A673 (cell line): ENCODE results near the gene BCL6. TPM values are rescaled to one million over a fixed set of nuclear protein-coding genes. Genes with fewer than 3 reads are reported as not detected.

ENCODE experiments used
- BruUV-seq: library from RNA; stranded (reverse); fragments of 400-500 nt; replicated peaks from 2 replicates; lab custom pipeline; 2021; lab: Mats Ljungman, UMichigan
- CTCF ChIA-PET: fragments of 300-600 bp; sonication (Branson Sonifier 250); formaldehyde crosslinking; loops from one replicate; lab custom pipeline; 2022; ENCODE audit warnings: antibody characterized with exemption; lab: Charles Lee
- POLR2A ChIA-PET: fragments of 300-600 bp; sonication (Branson Sonifier 250); formaldehyde crosslinking; loops from one replicate; lab custom pipeline; 2022; ENCODE audit warnings: antibody characterized with exemption; ENCODE audit not compliant: low non-redundant PET; lab: Charles Lee
- DNase-seq: peaks from one replicate; pipeline ENCODE4 v3.0.0-alpha.2; 2015; ENCODE audit warnings: low spot score
- H3K27ac ChIP-seq: fragments of 200-600 bp; sonication (generic); 2 replicates; pipeline ENCODE4 v1.5.1; 2016; ENCODE audit warnings: mixed run types, low read depth, mild to moderate bottlenecking, mixed read lengths, antibody characterized with exemption, low read length; ENCODE audit not compliant: poor library complexity, severe bottlenecking
- H3K27me3 ChIP-seq: fragments of 200-600 bp; sonication (generic); replicated peaks from 2 replicates; pipeline ENCODE4 v1.6.1; 2017; ENCODE audit warnings: mixed run types, low read depth, mild to moderate bottlenecking, mixed read lengths, antibody characterized with exemption, low read length; ENCODE audit not compliant: insufficient read depth, poor library complexity
- H3K36me3 ChIP-seq: fragments of 200-600 bp; sonication (generic); 2 replicates; pipeline ENCODE4 v1.6.1; 2016; ENCODE audit warnings: mixed run types, mild to moderate bottlenecking, mixed read lengths, antibody characterized with exemption, low read length; ENCODE audit not compliant: insufficient read depth, poor library complexity, severe bottlenecking
- H3K4me1 ChIP-seq: fragments of 200-600 bp; sonication (generic); 2 replicates; pipeline ENCODE4 v1.6.1; 2017; ENCODE audit warnings: mixed run types, mild to moderate bottlenecking, mixed read lengths, antibody characterized with exemption, low read length; ENCODE audit not compliant: insufficient read depth, poor library complexity, severe bottlenecking
- H3K4me3 ChIP-seq: fragments of 200-600 bp; sonication (generic); 2 replicates; pipeline ENCODE4 v1.5.1; 2016; ENCODE audit warnings: low read depth, mixed run types, mild to moderate bottlenecking, mixed read lengths, low read length; ENCODE audit not compliant: poor library complexity, severe bottlenecking
- H3K9me3 ChIP-seq: fragments of 200-600 bp; sonication (generic); 2 replicates; pipeline ENCODE4 v1.6.1; 2016; ENCODE audit warnings: mixed run types, low read depth, mild to moderate bottlenecking, mixed read lengths, antibody characterized with exemption, low read length; ENCODE audit not compliant: poor library complexity, severe bottlenecking
- CTCF ChIP-seq: fragments of 300-800, 200-600 bp; sonication (generic); conservative IDR thresholded peaks from 2 replicates; pipeline ENCODE4 v1.5.1; 2017; ENCODE audit warnings: low read depth, mild to moderate bottlenecking, antibody characterized with exemption, low read length, moderate library complexity, mixed read lengths
- EZH2 ChIP-seq: fragments of 200-600 bp; sonication (generic); IDR thresholded peaks from 2 replicates; pipeline ENCODE4 v1.6.1; 2017; ENCODE audit warnings: borderline replicate concordance, low read depth, mild to moderate bottlenecking, mixed read lengths, antibody characterized with exemption, low read length; ENCODE audit not compliant: poor library complexity, severe bottlenecking
- intact Hi-C: fragments of 100-400 bp; cut with micrococcal nuclease; formaldehyde crosslinking; loops from one replicate; pipeline ENCODE4 v1.10.0; 2022; ENCODE audit not compliant: unreplicated experiment
- total RNA-seq: library from RNA; stranded (reverse); gene quantifications from 2 replicates; pipeline ENCODE4 v1.2.3, GENCODE V29; 2021

BCL6 gene
- total RNA-seq, 1 experiment from 2014 or later = 30.3 TPM

- CTCF ChIA-PET = no interaction called here
- Histone ChIP-seq H3K4me3 (no peak overlapping the region), H3K27ac (no peak overlapping the region), H3K36me3 (peaks cover 94% of the 10 kb centered on the region), H3K4me1 (no peaks in the 10 kb centered on the region), H3K27me3 (no peaks in the 10 kb centered on the region), H3K9me3 (no peaks in the 10 kb centered on the region)
- intact Hi-C loops = no loop called here
- TF ChIP-seq CTCF (no peak), EZH2 (no peak)
- POLR2A ChIA-PET = no interaction called here
- no peak for DNase-seq
- no TSS peak for BruUV-seq
Measured at GRCh38 chr3:187726564-187726963, 18.7 kb downstream of the BCL6 start.

GRCh38 chr3:187725653-187726370 lies 19.5 kb downstream of the BCL6 start:
- Histone ChIP-seq H3K36me3 (peaks cover 92% of the 10 kb centered on the region), H3K27me3 (no peaks in the 10 kb centered on the region), H3K4me3 (no peak overlapping the region), H3K27ac (no peak overlapping the region), H3K9me3 (no peaks in the 10 kb centered on the region), H3K4me1 (no peaks in the 10 kb centered on the region)
- no TSS peak for BruUV-seq
- intact Hi-C loops = no loop called here
- CTCF ChIA-PET = no interaction called here
- no peak for DNase-seq
- TF ChIP-seq CTCF = no peak
- TF ChIP-seq EZH2 = no peak
- POLR2A ChIA-PET = no interaction called here

GRCh38 chr3:187725224-187725623 lies 20.0 kb downstream of the BCL6 start:
- Histone ChIP-seq H3K4me1 (no peaks in the 10 kb centered on the region), H3K36me3 (peaks cover 86% of the 10 kb centered on the region), H3K9me3 (no peaks in the 10 kb centered on the region), H3K27me3 (no peaks in the 10 kb centered on the region), H3K27ac (no peak overlapping the region), H3K4me3 (no peak overlapping the region)
- BruUV-seq = no TSS peak
- no peak for DNase-seq
- POLR2A ChIA-PET = no interaction called here
- intact Hi-C loops = no loop called here
- CTCF ChIA-PET = no interaction called here
- TF ChIP-seq EZH2 = no peak
- no peak for TF ChIP-seq CTCF
